GM18868 (cell line): ENCODE measurements around the gene NPFFR1.
"Not testable (repeated sequence)": the region's sequence is repeated elsewhere in the genome, so short reads cannot be mapped to it uniquely, and the experiment has no call there.

Experiments used
- ATAC-seq: cut with Tn5 transposase; IDR thresholded peaks from one replicate; pipeline ENCODE4 v1.9.1; 2021; ENCODE audit warnings: mild to moderate bottlenecking, moderate library complexity; ENCODE audit not compliant: unreplicated experiment

Gene NPFFR1

DNA sequence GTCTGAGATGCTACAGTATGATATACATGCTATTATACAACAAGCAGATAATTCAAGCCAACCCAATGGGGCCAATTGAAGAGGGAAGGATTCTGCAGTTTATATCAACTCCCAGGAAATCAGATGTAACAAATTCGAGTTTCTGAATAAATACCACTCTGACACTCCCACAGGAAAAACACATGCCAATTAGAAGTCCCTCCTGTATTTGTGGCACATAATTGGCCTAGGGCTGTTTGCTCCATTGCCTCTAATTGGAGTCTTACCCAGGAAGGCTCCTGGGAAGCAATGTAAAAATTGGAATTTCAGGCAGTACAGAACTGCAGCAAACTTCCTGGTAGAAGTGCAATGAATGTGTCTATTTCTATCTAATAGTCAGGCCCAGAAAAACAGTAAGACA is 55.3 kb downstream of the NPFFR1 start:
- no peak for ATAC-seq

GRCh38 chr10:70227548-70228320 is 56.1 kb downstream of the NPFFR1 start:
- no peak for ATAC-seq

GRCh38 chr10:70223728-70224127 is 60.1 kb downstream of the NPFFR1 start:
- no peak for ATAC-seq

- not testable (repeated sequence) for ATAC-seq
Measured at GRCh38 chr10:70222811-70223447, 60.9 kb downstream of the NPFFR1 start.

DNA sequence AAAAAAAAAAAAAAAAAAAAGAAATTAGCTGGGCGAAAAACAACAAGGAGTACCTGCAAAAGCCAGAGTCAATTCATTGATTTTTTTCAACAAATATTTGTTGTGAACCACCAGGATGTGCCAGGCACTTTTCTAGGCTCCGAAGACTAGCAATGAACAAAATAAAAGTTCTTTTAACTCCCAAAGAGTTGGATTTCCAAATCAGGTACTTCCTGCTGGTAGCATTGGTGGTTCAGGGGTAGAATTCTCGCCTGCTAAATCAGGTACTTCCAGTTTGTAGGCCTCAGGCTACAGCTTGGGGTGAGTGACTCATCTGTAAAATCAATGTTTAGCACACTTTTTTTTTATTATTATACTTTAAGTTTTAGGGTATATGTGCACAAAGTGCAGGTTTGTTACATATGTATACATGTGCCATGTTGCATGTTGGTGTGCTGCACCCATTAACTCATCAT is 61.4 kb downstream of the NPFFR1 start:
- no peak for ATAC-seq

DNA sequence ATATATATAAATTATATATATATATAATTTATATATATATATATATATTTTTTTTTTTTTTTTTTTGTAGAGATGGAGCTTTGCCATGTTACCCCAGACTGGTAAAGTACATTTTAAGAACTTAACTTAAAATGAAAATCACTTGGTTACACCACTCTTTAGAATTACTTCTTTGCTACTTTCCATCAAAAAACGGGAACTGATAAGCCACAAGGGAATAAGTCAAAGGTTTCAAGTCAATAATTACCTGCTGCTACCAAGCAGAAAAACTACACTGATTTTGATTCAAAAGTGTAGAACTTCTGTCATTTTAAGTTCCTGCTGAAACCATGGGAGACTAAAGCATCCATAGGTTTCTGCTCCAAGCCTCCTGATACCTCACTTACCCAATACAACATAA is 62.8 kb downstream of the NPFFR1 start:
- no peak for ATAC-seq

- ATAC-seq: no peak
Measured at GRCh38 chr10:70212879-70213278, 70.9 kb downstream of the NPFFR1 start.

DNA sequence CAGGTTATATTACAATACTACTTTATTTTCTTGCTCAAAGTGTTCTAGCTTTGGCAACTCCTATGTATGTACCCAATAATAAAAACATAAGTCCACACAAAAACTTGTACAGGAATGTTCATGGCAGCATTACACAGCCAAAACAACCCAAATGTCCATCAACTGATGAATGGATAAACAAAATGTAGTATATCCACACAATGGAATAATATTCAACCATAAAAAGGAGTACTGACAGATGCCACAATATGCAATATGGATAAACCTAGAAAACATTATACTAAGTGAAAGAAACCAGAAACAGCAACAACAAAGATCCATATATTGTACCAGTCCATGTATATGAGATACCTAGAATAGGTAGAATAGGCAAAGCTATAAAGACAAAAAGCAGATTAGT is 71.5 kb downstream of the NPFFR1 start:
- ATAC-seq: no peak

DNA sequence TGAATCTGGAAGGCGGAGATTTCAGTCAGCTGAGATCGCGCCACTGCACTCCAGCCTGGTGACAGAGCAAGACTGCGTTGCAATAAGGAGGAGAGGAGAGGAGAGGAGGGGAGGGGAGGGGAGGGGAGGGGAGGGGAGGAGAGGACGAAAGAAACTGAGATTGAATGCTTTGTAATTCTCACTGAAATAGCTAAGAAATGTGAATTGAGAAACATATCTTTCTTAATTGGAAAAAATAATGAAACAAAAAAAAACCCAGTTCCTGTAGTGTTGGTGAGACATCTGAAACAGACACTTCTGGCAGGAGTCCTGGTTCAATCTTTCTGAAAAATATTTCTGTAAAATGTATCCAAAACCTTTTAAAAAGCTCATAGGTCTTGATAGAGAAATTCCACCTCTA is 77.0 kb downstream of the NPFFR1 start:
- ATAC-seq: no peak

DNA sequence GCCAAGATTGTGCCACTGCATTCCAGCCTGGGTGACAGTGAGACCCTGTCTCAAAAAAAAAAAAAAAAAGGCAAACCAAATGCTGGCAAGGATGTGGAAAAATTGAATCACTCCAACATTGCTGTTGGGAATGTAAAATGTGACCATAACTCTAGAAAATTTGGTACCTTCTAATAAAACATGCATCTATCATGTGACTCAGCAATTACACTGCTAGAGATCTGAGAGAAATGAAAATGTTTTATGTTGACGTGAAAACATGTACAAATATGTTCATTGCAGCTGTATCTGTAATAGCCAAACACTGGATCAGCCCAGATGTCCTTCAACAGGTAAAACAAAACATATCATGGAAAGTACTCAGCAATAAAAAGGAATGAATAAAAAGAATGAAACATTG is 82.7 kb downstream of the NPFFR1 start:
- no peak for ATAC-seq

DNA sequence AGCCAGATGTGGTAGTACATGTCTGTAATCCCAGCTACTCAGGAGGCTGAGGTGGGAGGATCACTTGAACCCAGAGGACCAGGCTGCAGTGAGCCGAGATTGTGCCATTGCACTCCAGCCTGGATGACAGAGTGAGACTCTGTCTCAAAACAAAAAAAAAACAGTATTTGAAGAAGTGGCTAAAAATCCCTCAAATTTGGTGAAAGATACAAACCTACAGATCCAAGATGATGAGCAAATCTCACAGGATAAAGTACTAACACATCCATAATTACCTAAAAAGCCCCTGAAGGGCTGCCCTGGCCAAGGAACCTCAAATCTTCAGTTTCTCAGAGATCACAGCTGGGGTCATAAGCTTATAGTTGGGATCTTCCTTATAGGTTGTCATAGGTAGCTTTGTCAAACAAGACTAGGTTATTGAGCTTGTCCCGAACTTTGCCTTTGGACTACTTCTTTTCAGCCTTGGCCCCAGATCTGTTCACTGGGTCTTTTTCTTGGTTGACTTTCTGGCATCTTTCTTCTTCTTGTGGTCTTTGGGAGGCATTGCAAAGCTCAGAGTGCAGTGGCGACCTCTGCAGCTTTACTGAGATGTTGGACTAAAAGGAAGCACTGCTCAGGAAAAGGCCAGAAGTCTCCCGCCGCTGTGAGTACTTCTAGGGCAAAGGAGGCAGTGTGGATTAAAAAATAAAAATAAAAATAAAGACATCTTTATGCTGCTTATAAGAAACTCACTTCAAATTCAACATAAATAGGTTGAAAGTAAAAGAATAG is 84.9 kb downstream of the NPFFR1 start:
- no peak for ATAC-seq
